Endothelial cell of umbilical vein (primary cell): Measurements from ENCODE around the gene ZC3H15. TPM values are rescaled to one million over a fixed set of nuclear protein-coding genes. Genes with fewer than 3 reads are reported as not detected.
"Not testable (repeated sequence)": the region's sequence is repeated elsewhere in the genome, so short reads cannot be mapped to it uniquely, and the experiment has no call there.

Experiments used
- BruUV-seq: library from RNA; stranded (reverse); fragments of 400-500 nt; replicated peaks from 2 replicates; lab custom pipeline; 2021; lab: Mats Ljungman, UMichigan
- CTCF ChIA-PET: fragments of 300-600, 350-600 bp; sonication (Branson Sonifier 250); formaldehyde crosslinking; loops from one replicate; lab custom pipeline; 2021; ENCODE audit warnings: antibody characterized with exemption, inconsistent platforms; lab: Charles Lee
- POLR2A ChIA-PET: fragments of 300-600, 350-600 bp; sonication (Branson Sonifier 250); formaldehyde crosslinking; loops from one replicate; lab custom pipeline; 2021; ENCODE audit warnings: antibody characterized with exemption, inconsistent platforms; lab: Charles Lee
- DNase-seq: peaks from one replicate; pipeline ENCODE4 v3.0.0-alpha.2; 2011; ENCODE audit warnings: low read depth, low spot score
- FAIRE-seq: peaks from 2 replicates; lab custom pipeline; 2011; peaks lifted over from hg19 to GRCh38; lab: Jason Lieb, UNC
- H2AFZ ChIP-seq: 2 replicates; pipeline ENCODE4 v1.6.0; 2012; ENCODE audit warnings: low read depth, low read length, control low read depth, inconsistent platforms
- H3K27ac ChIP-seq: 2 replicates; pipeline ENCODE4 v1.5.1; 2011; ENCODE audit warnings: low read depth, mild to moderate bottlenecking, control low read depth, low read length, moderate library complexity; ENCODE audit not compliant: insufficient read depth
- H3K27me3 ChIP-seq, 2 experiments: 2 replicates each; pipeline versions ENCODE4 v1.6.0 to v1.6.1; 2011; ENCODE audit warnings: low read length in 2 of 2, mixed read lengths in 1 of 2; ENCODE audit not compliant: control insufficient read depth in 2 of 2, insufficient read depth in 2 of 2
- H3K36me3 ChIP-seq, 2 experiments: 2 replicates in 1 of 2; 3 replicates in 1 of 2; pipeline ENCODE4 v1.5.1; 2011; ENCODE audit warnings: low read length in 2 of 2, mild to moderate bottlenecking in 1 of 2, moderate library complexity in 1 of 2; ENCODE audit not compliant: control insufficient read depth in 2 of 2, insufficient read depth in 2 of 2; ENCODE audit errors: extremely low read depth in 1 of 2
- H3K4me1 ChIP-seq: 3 replicates; pipeline ENCODE4 v1.5.1; 2011; ENCODE audit warnings: mild to moderate bottlenecking, low read length; ENCODE audit not compliant: control insufficient read depth, insufficient read depth; ENCODE audit errors: extremely low read depth
- H3K4me2 ChIP-seq: 2 replicates; pipeline ENCODE4 v1.6.1; 2011; ENCODE audit warnings: low read length, control low read depth, mixed read lengths; ENCODE audit not compliant: insufficient read depth
- H3K4me3 ChIP-seq, 3 experiments: fragments of 200-600 bp in 1 of 3; sonication (generic), shearing (Covaris generic) in 1 of 3; replicated peaks in 1 of 3; 2 replicates each; pipeline ENCODE4 v1.5.1; 2011 to 2016; ENCODE audit warnings: control low read depth in 3 of 3, low read length in 3 of 3, mild to moderate bottlenecking in 2 of 3, inconsistent platforms in 1 of 3, low read depth in 1 of 3, moderate library complexity in 1 of 3; ENCODE audit not compliant: insufficient read depth in 1 of 3
- H3K79me2 ChIP-seq: 2 replicates; pipeline ENCODE4 v1.6.0; 2012; ENCODE audit warnings: low read length, inconsistent platforms; ENCODE audit not compliant: control insufficient read depth, insufficient read depth
- H3K9ac ChIP-seq: replicated peaks from 2 replicates; pipeline ENCODE3; 2011; ENCODE audit warnings: low read length, control low read depth; ENCODE audit not compliant: insufficient read depth; ENCODE audit errors: extremely low read depth
- H3K9me1 ChIP-seq: replicated peaks from 3 replicates; pipeline ENCODE4 v1.6.0; 2011; ENCODE audit warnings: mild to moderate bottlenecking, low read length; ENCODE audit not compliant: control insufficient read depth, insufficient read depth; ENCODE audit errors: extremely low read depth
- H3K9me3 ChIP-seq: replicated peaks from 2 replicates; pipeline ENCODE4 v1.5.1; 2012; ENCODE audit warnings: low read length, inconsistent platforms; ENCODE audit not compliant: control insufficient read depth, insufficient read depth
- H4K20me1 ChIP-seq: replicated peaks from 2 replicates; pipeline ENCODE3; 2011; ENCODE audit warnings: mild to moderate bottlenecking, low read length; ENCODE audit not compliant: control insufficient read depth, insufficient read depth; ENCODE audit errors: extremely low read depth
- EZH2 ChIP-seq: IDR thresholded peaks from 2 replicates; pipeline ENCODE4 v1.6.1; 2012; ENCODE audit warnings: borderline replicate concordance, low read depth, mild to moderate bottlenecking, moderate library complexity, low read length, inconsistent platforms; ENCODE audit not compliant: severe bottlenecking
- FOS ChIP-seq: IDR thresholded peaks from 2 replicates; pipeline ENCODE4 v1.6.1; 2011; ENCODE audit warnings: mild to moderate bottlenecking, low read length, moderate library complexity, borderline replicate concordance; ENCODE audit not compliant: insufficient read depth
- GATA2 ChIP-seq: IDR thresholded peaks from 2 replicates; pipeline ENCODE4 v1.7.0; 2011; ENCODE audit warnings: low read depth, mild to moderate bottlenecking, moderate library complexity, mixed read lengths, low read length; ENCODE audit not compliant: insufficient read length, insufficient read depth
- JUN ChIP-seq: IDR thresholded peaks from 2 replicates; pipeline ENCODE4 v1.6.1; 2011; ENCODE audit warnings: borderline replicate concordance, low read depth; ENCODE audit not compliant: insufficient read length, insufficient read depth
- MYC ChIP-seq: IDR thresholded peaks from one replicate; pipeline ENCODE4 v1.6.1; 2011; ENCODE audit warnings: mild to moderate bottlenecking, low read depth, low read length
- POLR2A ChIP-seq: IDR thresholded peaks from 2 replicates; pipeline ENCODE4 v1.6.1; 2012; ENCODE audit warnings: low read depth, mild to moderate bottlenecking, control low read depth, low read length
- POLR2AphosphoS5 ChIP-seq: IDR thresholded peaks from 2 replicates; pipeline ENCODE4 v1.6.1; 2012; ENCODE audit warnings: low read depth, mild to moderate bottlenecking, control low read depth, low read length, moderate library complexity; ENCODE audit not compliant: insufficient read depth
- dilution Hi-C: fragments of 300-500 bp; cut with MboI; formaldehyde crosslinking; loops from one replicate; pipeline ENCODE4 v1.15.0; 2019; ENCODE audit warnings: low sequenced_read_pairs; ENCODE audit not compliant: extremely low pct_ligation_motif_present
- intact Hi-C: fragments of 100-400 bp; cut with micrococcal nuclease; formaldehyde crosslinking; loops from one replicate; pipeline ENCODE4 v1.10.0; 2022
- polyA plus RNA-seq, 4 experiments: library from polyadenylated mRNA; depleted of rRNA in 3 of 4; stranded (reverse) in 3 of 4; unstranded in 1 of 4; fragments of >200 nt; gene quantifications; 2 replicates each; pipeline versions ENCODE4 v1.2.1 to v1.2.3, GENCODE V29; 2011 to 2012; ENCODE audit warnings: missing spikeins in 1 of 4
- total RNA-seq: library from RNA; stranded (reverse); gene quantifications from 2 replicates; pipeline ENCODE4 v1.2.3, GENCODE V29; 2021
- TF ChIP-seq, protein P1 (sequence below): IDR thresholded peaks from 2 replicates; pipeline ENCODE4 v1.6.1; 2011; ENCODE audit not compliant: insufficient read depth, insufficient read length
- TF ChIP-seq, protein P2 (sequence below), 2 donors: IDR thresholded peaks; 1 replicate in 1 of 2; 2 replicates in 1 of 2; pipeline ENCODE4 v1.5.1; 2011; ENCODE audit warnings: low read length in 2 of 2, mild to moderate bottlenecking in 2 of 2, moderate library complexity in 2 of 2, control low read depth in 1 of 2, inconsistent platforms in 1 of 2, low read depth in 1 of 2; ENCODE audit not compliant: insufficient read depth in 1 of 2; ENCODE audit errors: extremely low read depth in 1 of 2

Gene ZC3H15
- total and polyA plus RNA-seq, 2 donors (not counting 3 experiments of a cell fraction or from before 2014, with no cell fraction given): 24.1 to 65.1 TPM

DNA sequence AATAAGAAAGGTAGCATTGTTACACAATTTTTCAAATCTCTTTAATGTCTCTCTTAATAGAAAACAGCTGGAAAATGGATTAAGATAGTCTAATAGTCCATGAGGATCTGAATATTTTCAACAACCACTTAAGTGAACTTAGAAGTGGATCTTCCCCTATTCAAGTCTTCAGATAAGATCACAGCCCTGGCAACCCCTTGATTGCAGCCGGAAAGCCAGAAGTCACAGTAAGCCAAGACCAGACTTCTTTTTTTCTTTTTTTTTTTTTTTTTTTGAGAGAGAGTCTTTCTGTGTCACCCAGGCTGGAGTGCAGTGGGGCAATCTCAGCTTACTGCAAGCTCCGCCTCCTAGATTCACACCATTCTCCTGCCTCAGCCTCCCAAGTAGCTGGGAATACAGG lies 18.6 kb upstream of the ZC3H15 start:
- no peak for TF ChIP-seq FOS
- no peak for TF ChIP-seq EZH2
- TF ChIP-seq POLR2AphosphoS5: no peak
- TF ChIP-seq MYC: no peak
- TF ChIP-seq, protein P1, sequence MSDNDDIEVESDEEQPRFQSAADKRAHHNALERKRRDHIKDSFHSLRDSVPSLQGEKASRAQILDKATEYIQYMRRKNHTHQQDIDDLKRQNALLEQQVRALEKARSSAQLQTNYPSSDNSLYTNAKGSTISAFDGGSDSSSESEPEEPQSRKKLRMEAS: no peak
- TF ChIP-seq, protein P2, sequence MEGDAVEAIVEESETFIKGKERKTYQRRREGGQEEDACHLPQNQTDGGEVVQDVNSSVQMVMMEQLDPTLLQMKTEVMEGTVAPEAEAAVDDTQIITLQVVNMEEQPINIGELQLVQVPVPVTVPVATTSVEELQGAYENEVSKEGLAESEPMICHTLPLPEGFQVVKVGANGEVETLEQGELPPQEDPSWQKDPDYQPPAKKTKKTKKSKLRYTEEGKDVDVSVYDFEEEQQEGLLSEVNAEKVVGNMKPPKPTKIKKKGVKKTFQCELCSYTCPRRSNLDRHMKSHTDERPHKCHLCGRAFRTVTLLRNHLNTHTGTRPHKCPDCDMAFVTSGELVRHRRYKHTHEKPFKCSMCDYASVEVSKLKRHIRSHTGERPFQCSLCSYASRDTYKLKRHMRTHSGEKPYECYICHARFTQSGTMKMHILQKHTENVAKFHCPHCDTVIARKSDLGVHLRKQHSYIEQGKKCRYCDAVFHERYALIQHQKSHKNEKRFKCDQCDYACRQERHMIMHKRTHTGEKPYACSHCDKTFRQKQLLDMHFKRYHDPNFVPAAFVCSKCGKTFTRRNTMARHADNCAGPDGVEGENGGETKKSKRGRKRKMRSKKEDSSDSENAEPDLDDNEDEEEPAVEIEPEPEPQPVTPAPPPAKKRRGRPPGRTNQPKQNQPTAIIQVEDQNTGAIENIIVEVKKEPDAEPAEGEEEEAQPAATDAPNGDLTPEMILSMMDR (IDR thresholded peaks at IDR 0.05; ENCODE audit: extremely low read depth in 1 of 2, insufficient read depth in 1 of 2, low read depth in 1 of 2, low read length in 2 of 2): no peak
- TF ChIP-seq POLR2A: no peak
- TF ChIP-seq GATA2: no peak
- TF ChIP-seq JUN: no peak
- H3K36me3 ChIP-seq: no peaks in the 10 kb centered on the region
- ChIA-PET POLR2A (no interaction called here), CTCF (no interaction called here)
- no peak overlapping the region for H2AFZ ChIP-seq
- no peaks in the 10 kb centered on the region for H4K20me1 ChIP-seq
- intact Hi-C loops: no loop called here
- H3K9ac ChIP-seq: no peak overlapping the region
- dilution Hi-C loops: no loop called here
- DNase-seq (no peak), FAIRE-seq (no peak)
- no peak overlapping the region for H3K4me3 ChIP-seq
- H3K27ac ChIP-seq: no peak overlapping the region
- H3K4me1 ChIP-seq: no peaks in the 10 kb centered on the region
- H3K27me3 ChIP-seq: no peaks in the 10 kb centered on the region
- no peaks in the 10 kb centered on the region for H3K79me2 ChIP-seq
- no TSS peak for BruUV-seq
- H3K4me2 ChIP-seq: no peak overlapping the region
- no peaks in the 10 kb centered on the region for H3K9me1 ChIP-seq
- H3K9me3 ChIP-seq: no peaks in the 10 kb centered on the region

DNA sequence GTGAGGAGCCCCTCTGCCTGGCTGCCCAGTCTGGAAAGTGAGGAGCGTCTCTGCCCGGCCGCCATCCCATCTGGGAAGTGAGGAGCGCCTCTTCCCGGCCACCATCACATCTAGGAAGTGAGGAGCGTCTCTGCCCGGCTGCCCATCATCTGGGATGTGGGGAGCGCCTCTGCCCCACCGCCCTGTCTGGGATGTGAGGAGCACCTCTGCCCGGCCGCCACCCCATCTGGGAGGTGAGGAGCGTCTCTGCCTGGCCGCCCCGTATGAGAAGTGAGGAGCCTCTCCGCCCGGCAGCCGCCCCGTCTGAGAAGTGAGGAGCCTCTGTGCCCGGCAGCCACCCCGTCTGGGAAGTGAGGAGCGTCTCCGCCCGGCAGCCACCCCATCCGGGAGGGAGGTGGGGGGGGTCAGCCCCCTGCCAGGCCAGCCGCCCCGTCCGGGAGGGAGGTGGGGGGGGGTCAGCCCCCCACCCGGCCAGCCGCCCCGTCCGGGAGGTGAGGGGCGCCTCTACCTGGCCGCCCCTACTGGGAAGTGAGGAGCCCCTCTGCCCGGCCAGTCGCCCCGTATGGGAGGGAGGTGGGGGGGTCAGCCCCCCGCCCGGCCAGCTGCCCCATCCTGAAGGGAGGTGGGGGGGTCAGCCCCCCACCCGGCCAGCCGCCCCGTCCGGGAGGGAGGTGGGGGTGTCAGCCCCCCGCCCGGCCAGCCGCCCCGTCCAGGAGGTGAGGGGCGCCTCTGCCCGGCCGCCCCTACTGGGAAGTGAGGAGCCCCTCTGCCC lies 13.2 kb upstream of the ZC3H15 start:
- H3K4me1 ChIP-seq, H2AFZ ChIP-seq, H3K27me3 ChIP-seq, H4K20me1 ChIP-seq, H3K4me3 ChIP-seq, FAIRE-seq, DNase-seq, H3K9ac ChIP-seq, H3K27ac ChIP-seq, dilution Hi-C loops, H3K9me3 ChIP-seq, H3K9me1 ChIP-seq, intact Hi-C loops, H3K79me2 ChIP-seq, CTCF ChIA-PET, BruUV-seq, POLR2A ChIA-PET, H3K4me2 ChIP-seq, H3K36me3 ChIP-seq: not testable (repeated sequence)

DNA sequence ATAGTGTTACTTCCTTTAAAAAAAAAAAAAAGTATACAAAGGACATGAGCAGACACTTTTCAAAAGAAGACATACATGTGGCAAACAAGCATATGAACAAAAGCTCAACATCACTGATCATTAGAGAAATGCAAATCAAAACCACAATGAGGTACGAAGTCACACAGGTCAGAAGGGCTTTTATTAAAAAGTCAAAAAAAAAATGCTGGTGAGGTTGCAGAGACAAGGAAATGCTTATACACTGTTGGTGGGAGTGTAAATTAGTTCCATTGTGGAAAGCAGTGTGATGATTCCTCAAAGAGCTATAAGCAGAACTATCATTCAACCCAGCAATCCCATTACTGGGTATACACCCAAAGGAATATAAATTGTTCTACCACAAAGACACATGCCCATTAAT lies 11.8 kb upstream of the ZC3H15 start:
- CTCF ChIA-PET, dilution Hi-C loops, H3K27me3 ChIP-seq, H3K79me2 ChIP-seq, H3K9me1 ChIP-seq, H3K4me1 ChIP-seq, H3K9ac ChIP-seq, H3K4me2 ChIP-seq, H4K20me1 ChIP-seq, H3K9me3 ChIP-seq, BruUV-seq, intact Hi-C loops, H3K27ac ChIP-seq, FAIRE-seq, H3K4me3 ChIP-seq, H2AFZ ChIP-seq, H3K36me3 ChIP-seq, DNase-seq: not testable (repeated sequence)
- POLR2A ChIA-PET: interaction anchor here (0.6 kb wide), 1 partner anchor 1206 kb away, joined by 3 read pairs; no protein-coding TSS in a partner anchor
